A673 (cell line): ENCODE measurements around the gene ZNF24. TPM values are rescaled to one million over a fixed set of nuclear protein-coding genes. Genes with fewer than 3 reads are reported as not detected.

Experiments used
- BruUV-seq: library from RNA; stranded (reverse); fragments of 400-500 nt; replicated peaks from 2 replicates; lab custom pipeline; 2021; lab: Mats Ljungman, UMichigan
- CTCF ChIA-PET: fragments of 300-600 bp; sonication (Branson Sonifier 250); formaldehyde crosslinking; loops from one replicate; lab custom pipeline; 2022; ENCODE audit warnings: antibody characterized with exemption; lab: Charles Lee
- POLR2A ChIA-PET: fragments of 300-600 bp; sonication (Branson Sonifier 250); formaldehyde crosslinking; loops from one replicate; lab custom pipeline; 2022; ENCODE audit warnings: antibody characterized with exemption; ENCODE audit not compliant: low non-redundant PET; lab: Charles Lee
- DNase-seq: peaks from one replicate; pipeline ENCODE4 v3.0.0-alpha.2; 2015; ENCODE audit warnings: low spot score
- H3K27ac ChIP-seq: fragments of 200-600 bp; sonication (generic); 2 replicates; pipeline ENCODE4 v1.5.1; 2016; ENCODE audit warnings: mixed run types, low read depth, mild to moderate bottlenecking, mixed read lengths, antibody characterized with exemption, low read length; ENCODE audit not compliant: poor library complexity, severe bottlenecking
- H3K27me3 ChIP-seq: fragments of 200-600 bp; sonication (generic); replicated peaks from 2 replicates; pipeline ENCODE4 v1.6.1; 2017; ENCODE audit warnings: mixed run types, low read depth, mild to moderate bottlenecking, mixed read lengths, antibody characterized with exemption, low read length; ENCODE audit not compliant: insufficient read depth, poor library complexity
- H3K36me3 ChIP-seq: fragments of 200-600 bp; sonication (generic); 2 replicates; pipeline ENCODE4 v1.6.1; 2016; ENCODE audit warnings: mixed run types, mild to moderate bottlenecking, mixed read lengths, antibody characterized with exemption, low read length; ENCODE audit not compliant: insufficient read depth, poor library complexity, severe bottlenecking
- H3K4me1 ChIP-seq: fragments of 200-600 bp; sonication (generic); 2 replicates; pipeline ENCODE4 v1.6.1; 2017; ENCODE audit warnings: mixed run types, mild to moderate bottlenecking, mixed read lengths, antibody characterized with exemption, low read length; ENCODE audit not compliant: insufficient read depth, poor library complexity, severe bottlenecking
- H3K4me3 ChIP-seq: fragments of 200-600 bp; sonication (generic); 2 replicates; pipeline ENCODE4 v1.5.1; 2016; ENCODE audit warnings: low read depth, mixed run types, mild to moderate bottlenecking, mixed read lengths, low read length; ENCODE audit not compliant: poor library complexity, severe bottlenecking
- H3K9me3 ChIP-seq: fragments of 200-600 bp; sonication (generic); 2 replicates; pipeline ENCODE4 v1.6.1; 2016; ENCODE audit warnings: mixed run types, low read depth, mild to moderate bottlenecking, mixed read lengths, antibody characterized with exemption, low read length; ENCODE audit not compliant: poor library complexity, severe bottlenecking
- CTCF ChIP-seq: fragments of 300-800, 200-600 bp; sonication (generic); conservative IDR thresholded peaks from 2 replicates; pipeline ENCODE4 v1.5.1; 2017; ENCODE audit warnings: low read depth, mild to moderate bottlenecking, antibody characterized with exemption, low read length, moderate library complexity, mixed read lengths
- EZH2 ChIP-seq: fragments of 200-600 bp; sonication (generic); IDR thresholded peaks from 2 replicates; pipeline ENCODE4 v1.6.1; 2017; ENCODE audit warnings: borderline replicate concordance, low read depth, mild to moderate bottlenecking, mixed read lengths, antibody characterized with exemption, low read length; ENCODE audit not compliant: poor library complexity, severe bottlenecking
- intact Hi-C: fragments of 100-400 bp; cut with micrococcal nuclease; formaldehyde crosslinking; loops from one replicate; pipeline ENCODE4 v1.10.0; 2022; ENCODE audit not compliant: unreplicated experiment
- total RNA-seq: library from RNA; stranded (reverse); gene quantifications from 2 replicates; pipeline ENCODE4 v1.2.3, GENCODE V29; 2021

Gene ZNF24
- total RNA-seq, 1 experiment from 2014 or later: 63.3 TPM

DNA sequence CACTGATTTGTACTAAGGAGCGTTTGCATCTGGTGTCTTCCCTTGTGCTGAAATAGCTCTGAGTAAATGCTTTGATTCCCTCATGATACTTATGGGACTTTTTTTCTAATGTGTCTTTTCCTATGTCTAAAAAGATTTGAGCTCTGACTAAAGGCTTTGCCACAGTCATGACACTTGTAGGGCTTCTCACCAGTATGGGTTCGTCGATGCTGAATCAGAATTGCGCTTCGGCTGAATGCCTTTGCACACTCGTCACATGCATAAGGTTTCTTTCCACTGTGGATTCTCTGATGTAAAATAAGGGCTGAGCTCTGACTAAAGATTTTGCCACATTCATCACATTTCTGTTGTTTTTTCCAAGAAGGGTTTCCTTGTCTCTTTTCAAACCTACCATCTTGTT, 24.9 kb upstream of the ZNF24 start:
- no peak for DNase-seq
- Histone ChIP-seq H3K36me3 (no peaks in the 10 kb centered on the region), H3K4me3 (no peak overlapping the region), H3K4me1 (no peaks in the 10 kb centered on the region), H3K27ac (no peak overlapping the region), H3K27me3 (no peaks in the 10 kb centered on the region), H3K9me3 (no peaks in the 10 kb centered on the region)
- ChIA-PET CTCF (no interaction called here), POLR2A (no interaction called here)
- BruUV-seq: no TSS peak
- intact Hi-C loops: no loop called here
- no peak for TF ChIP-seq EZH2
- TF ChIP-seq CTCF: no peak

- TF ChIP-seq CTCF: no peak
- TF ChIP-seq EZH2: no peak
- intact Hi-C loops: no loop called here
- no peaks in the 10 kb centered on the region for H3K9me3 ChIP-seq
- no TSS peak for BruUV-seq
- H3K27me3 ChIP-seq: no peaks in the 10 kb centered on the region
- no peaks in the 10 kb centered on the region for H3K36me3 ChIP-seq
- no peaks in the 10 kb centered on the region for H3K4me1 ChIP-seq
- H3K27ac ChIP-seq: no peak overlapping the region
- ChIA-PET CTCF (no interaction called here), POLR2A (no interaction called here)
- H3K4me3 ChIP-seq: no peak overlapping the region
- no peak for DNase-seq
Observed at GRCh38 chr18:35368595-35368994, 24.4 kb upstream of the ZNF24 start.

- no peak for TF ChIP-seq EZH2
- TF ChIP-seq CTCF: no peak
- no peak for DNase-seq
- Histone ChIP-seq H3K27me3 (no peaks in the 10 kb centered on the region), H3K27ac (no peak overlapping the region), H3K36me3 (no peaks in the 10 kb centered on the region), H3K9me3 (no peaks in the 10 kb centered on the region), H3K4me1 (no peaks in the 10 kb centered on the region), H3K4me3 (no peak overlapping the region)
- BruUV-seq: no TSS peak
- CTCF ChIA-PET: no interaction called here
- POLR2A ChIA-PET: no interaction called here
- intact Hi-C loops: no loop called here
Observed at GRCh38 chr18:35362531-35362930, 18.3 kb upstream of the ZNF24 start.
